GM10266 (cell line): ENCODE data around the gene ZIC4.

ENCODE experiments used
- DNase-seq: peaks from one replicate; pipeline ENCODE4 v3.0.0; 2012; ENCODE audit errors: extremely low spot score
- CTCF ChIP-seq: IDR thresholded peaks from 2 replicates; pipeline ENCODE4 v1.5.1; 2012; ENCODE audit warnings: mild to moderate bottlenecking, low read depth; ENCODE audit not compliant: control insufficient read depth, insufficient read depth; ENCODE audit errors: missing control alignments

ZIC4 gene

GRCh38 chr3:147417551-147418295, 11.4 kb upstream of the ZIC4 start:
- no peak for TF ChIP-seq CTCF
- DNase-seq: no peak

GRCh38 chr3:147416931-147417330, 10.6 kb upstream of the ZIC4 start:
- DNase-seq: no peak
- TF ChIP-seq CTCF: no peak

GRCh38 chr3:147415874-147416273, 9.5 kb upstream of the ZIC4 start:
- TF ChIP-seq CTCF: no peak
- DNase-seq: no peak

GRCh38 chr3:147415286-147415685, 8.9 kb upstream of the ZIC4 start:
- DNase-seq: peak; percentile 9
- no peak for TF ChIP-seq CTCF

GRCh38 chr3:147414390-147415138, 8.2 kb upstream of the ZIC4 start:
- DNase-seq: no peak
- no peak for TF ChIP-seq CTCF

- no peak for TF ChIP-seq CTCF
- DNase-seq: no peak
These were observed 7.5 kb upstream of the ZIC4 start for GRCh38 chr3:147413686-147414389.
